Measurements from ENCODE around the gene ESYT2.

DNA sequence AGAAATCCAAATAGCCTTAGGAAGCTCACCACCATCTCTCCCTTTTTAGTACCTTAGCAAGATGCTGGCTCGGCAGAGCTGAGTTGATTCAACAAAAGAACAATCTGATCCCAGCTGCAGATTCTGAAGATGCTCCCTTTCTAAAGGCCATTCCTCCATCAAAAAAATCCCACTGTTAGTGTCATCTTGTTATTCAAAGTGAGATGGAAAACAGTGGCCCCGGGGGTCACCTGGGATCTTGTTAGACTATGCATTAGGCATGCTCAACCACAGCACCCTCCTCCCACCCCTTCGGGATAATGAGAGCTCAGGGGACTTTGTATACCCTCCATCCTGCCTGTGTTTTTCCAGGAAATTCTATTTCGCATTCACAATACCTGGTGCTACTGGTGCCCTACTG, 127.1 kb downstream of the ESYT2 start:
- TF ChIP-seq, protein P1, sequence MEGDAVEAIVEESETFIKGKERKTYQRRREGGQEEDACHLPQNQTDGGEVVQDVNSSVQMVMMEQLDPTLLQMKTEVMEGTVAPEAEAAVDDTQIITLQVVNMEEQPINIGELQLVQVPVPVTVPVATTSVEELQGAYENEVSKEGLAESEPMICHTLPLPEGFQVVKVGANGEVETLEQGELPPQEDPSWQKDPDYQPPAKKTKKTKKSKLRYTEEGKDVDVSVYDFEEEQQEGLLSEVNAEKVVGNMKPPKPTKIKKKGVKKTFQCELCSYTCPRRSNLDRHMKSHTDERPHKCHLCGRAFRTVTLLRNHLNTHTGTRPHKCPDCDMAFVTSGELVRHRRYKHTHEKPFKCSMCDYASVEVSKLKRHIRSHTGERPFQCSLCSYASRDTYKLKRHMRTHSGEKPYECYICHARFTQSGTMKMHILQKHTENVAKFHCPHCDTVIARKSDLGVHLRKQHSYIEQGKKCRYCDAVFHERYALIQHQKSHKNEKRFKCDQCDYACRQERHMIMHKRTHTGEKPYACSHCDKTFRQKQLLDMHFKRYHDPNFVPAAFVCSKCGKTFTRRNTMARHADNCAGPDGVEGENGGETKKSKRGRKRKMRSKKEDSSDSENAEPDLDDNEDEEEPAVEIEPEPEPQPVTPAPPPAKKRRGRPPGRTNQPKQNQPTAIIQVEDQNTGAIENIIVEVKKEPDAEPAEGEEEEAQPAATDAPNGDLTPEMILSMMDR (conservative IDR thresholded peaks at IDR 0.05): no peak
- no peak for TF ChIP-seq EZH2 (IDR thresholded peaks at IDR 0.05; ENCODE audit: low read depth)
